Bronchial epithelial cell (primary cell): ENCODE measurements around the gene PCNX1. TPM values are rescaled to one million over a fixed set of nuclear protein-coding genes. Genes with fewer than 3 reads are reported as not detected.

Experiments used
- DNase-seq: peaks from one replicate; pipeline ENCODE4 v3.0.0-alpha.2; 2010; ENCODE audit warnings: low read depth
- FAIRE-seq: peaks from 2 replicates; lab custom pipeline; 2011; peaks lifted over from hg19 to GRCh38; lab: Jason Lieb, UNC
- H3K27me3 ChIP-seq: 2 replicates; pipeline ENCODE4 v1.5.1; 2011; ENCODE audit warnings: low read length; ENCODE audit not compliant: control insufficient read depth, insufficient read depth
- H3K36me3 ChIP-seq: 2 replicates; pipeline ENCODE4 v1.5.1; 2011; ENCODE audit warnings: low read length; ENCODE audit not compliant: control insufficient read depth, insufficient read depth
- H3K4me3 ChIP-seq: 2 replicates; pipeline ENCODE4 v1.5.1; 2011; ENCODE audit warnings: mild to moderate bottlenecking, low read depth, low read length, control low read depth
- CTCF ChIP-seq: IDR thresholded peaks from 2 replicates; pipeline ENCODE4 v1.5.1; 2011; ENCODE audit warnings: mild to moderate bottlenecking, moderate library complexity, low read length, control low read depth, inconsistent platforms; ENCODE audit not compliant: insufficient read depth, severe bottlenecking
- total RNA-seq: library from RNA; depleted of rRNA; stranded (reverse); fragments of >200 nt; gene quantifications from 2 replicates; pipeline ENCODE4 v1.2.1, GENCODE V29; 2014

PCNX1 gene
- total RNA-seq, 1 donor from 2014 or later = 24.5 TPM

- Histone ChIP-seq H3K4me3 (no peak overlapping the region), H3K27me3 (no peaks in the 10 kb centered on the region), H3K36me3 (no peaks in the 10 kb centered on the region)
- no peak for TF ChIP-seq CTCF
- FAIRE-seq (no peak), DNase-seq (peak; percentile 4)
Measured at GRCh38 chr14:71022012-71022869, 115.0 kb downstream of the PCNX1 start.

GRCh38 chr14:71022939-71023338 is 115.7 kb downstream of the PCNX1 start:
- no peaks in the 10 kb centered on the region for H3K36me3 ChIP-seq
- no peak for TF ChIP-seq CTCF
- DNase-seq (no peak), FAIRE-seq (no peak)
- H3K4me3 ChIP-seq = no peak overlapping the region
- no peaks in the 10 kb centered on the region for H3K27me3 ChIP-seq

- FAIRE-seq = no peak
- Histone ChIP-seq H3K36me3 (peaks cover 7% of the 10 kb centered on the region), H3K27me3 (no peaks in the 10 kb centered on the region), H3K4me3 (no peak overlapping the region)
- no peak for TF ChIP-seq CTCF
- no peak for DNase-seq
Measured at GRCh38 chr14:71029236-71029781, 122.0 kb downstream of the PCNX1 start.

- FAIRE-seq (no peak), DNase-seq (no peak)
- no peak for TF ChIP-seq CTCF
- Histone ChIP-seq H3K4me3 (no peak overlapping the region), H3K36me3 (peaks cover 7% of the 10 kb centered on the region), H3K27me3 (no peaks in the 10 kb centered on the region)
Measured at GRCh38 chr14:71031000-71031399, 123.7 kb downstream of the PCNX1 start.

- DNase-seq (no peak), FAIRE-seq (no peak)
- Histone ChIP-seq H3K27me3 (no peaks in the 10 kb centered on the region), H3K36me3 (peaks cover 6% of the 10 kb centered on the region), H3K4me3 (no peak overlapping the region)
- no peak for TF ChIP-seq CTCF
Measured at GRCh38 chr14:71036433-71036832, 129.2 kb downstream of the PCNX1 start.
